Adipose tissue (tissue), 3 donors: ENCODE measurements around the gene MGAT5. TPM values are rescaled to one million over a fixed set of nuclear protein-coding genes. Genes with fewer than 3 reads are reported as not detected.

ENCODE experiments used
- H3K27ac ChIP-seq: one replicate; pipeline ENCODE4 v1.5.1; 2013; ENCODE audit warnings: low read depth, low read length
- WGBS, 3 donors: extraction: QIAGEN DNeasy Blood & Tissue Kit; methylation state at CpG; one replicate each; pipeline ENCODE4 v1.1.7; 2013; 5-methylcytosine and 5-hydroxymethylcytosine counted together
- polyA plus RNA-seq, 3 donors: library from polyadenylated mRNA; stranded (reverse); fragments of 200-250 nt; gene quantifications; one replicate each; pipeline ENCODE4 v1.2.3, GENCODE V29; 2013
- donor health status: healthy with polysubstance abuse.
- donor health status: Bipolar disorder and iron deficiency.
- donor health status: healthy.

Gene MGAT5
- polyA plus RNA-seq, 3 donors, result 4.8 to 7.2 (median 6.7) TPM

GRCh38 chr2:134337631-134338030 lies 83.8 kb downstream of the MGAT5 start:
- 21 to 35% (median 31%) methylated on average over 1 of the region's 1 CpG for WGBS, 3 donors
- no peak overlapping the region for H3K27ac ChIP-seq

GRCh38 chr2:134338208-134338607 lies 84.3 kb downstream of the MGAT5 start:
- no peak overlapping the region for H3K27ac ChIP-seq
- WGBS, 3 donors, result 78 to 96% (median 82%) methylated on average over 8 of the region's 8 CpGs

- WGBS, 3 donors, result 82 to 86% (median 86%) methylated on average over 3 of the region's 3 CpGs
- no peak overlapping the region for H3K27ac ChIP-seq
Observed at GRCh38 chr2:134341476-134341875, 87.6 kb downstream of the MGAT5 start.

- no peak overlapping the region for H3K27ac ChIP-seq
- 96 to 98% (median 97%) methylated on average over 9 of the region's 9 CpGs for WGBS, 3 donors
Observed at GRCh38 chr2:134344954-134345697, 91.3 kb downstream of the MGAT5 start.

- 88 to 96% (median 94%) methylated on average over 4 of the region's 4 CpGs for WGBS, 3 donors
Observed at GRCh38 chr2:134346141-134346540, 92.3 kb downstream of the MGAT5 start.

GRCh38 chr2:134347756-134348155 lies 93.9 kb downstream of the MGAT5 start:
- WGBS, 3 donors, result 42 to 54% (median 53%) methylated on average over 3 of the region's 3 CpGs

More at GRCh38 chr2:134346141-134346540, 92.3 kb downstream of the MGAT5 start:
- no peak overlapping the region for H3K27ac ChIP-seq

GRCh38 chr2:134348239-134348638 lies 94.4 kb downstream of the MGAT5 start:
- WGBS, 3 donors, result 67 to 78% (median 68%) methylated on average over 4 of the region's 4 CpGs

More at GRCh38 chr2:134347756-134348155, 93.9 kb downstream of the MGAT5 start:
- H3K27ac ChIP-seq, result no peak overlapping the region

GRCh38 chr2:134348760-134349159 lies 94.9 kb downstream of the MGAT5 start:
- H3K27ac ChIP-seq, result no peak overlapping the region
- WGBS, 3 donors, result 62 to 74% (median 64%) methylated on average over 5 of the region's 5 CpGs

More at GRCh38 chr2:134348239-134348638, 94.4 kb downstream of the MGAT5 start:
- no peak overlapping the region for H3K27ac ChIP-seq

GRCh38 chr2:134351016-134351415 lies 97.1 kb downstream of the MGAT5 start:
- no peak overlapping the region for H3K27ac ChIP-seq
- WGBS, 3 donors, result 49 to 64% (median 62%) methylated on average over 3 of the region's 3 CpGs

- H3K27ac ChIP-seq, result no peak overlapping the region
- WGBS, 3 donors, result 95 to 100% (median 98%) methylated on average over 2 of the region's 2 CpGs
Observed at GRCh38 chr2:134351899-134352298, 98.0 kb downstream of the MGAT5 start.

GRCh38 chr2:134352844-134353243 lies 99.0 kb downstream of the MGAT5 start:
- 93 to 97% (median 95%) methylated on average over 3 of the region's 3 CpGs for WGBS, 3 donors
- H3K27ac ChIP-seq, result no peak overlapping the region

GRCh38 chr2:134354611-134355010 lies 100.7 kb downstream of the MGAT5 start:
- WGBS, 3 donors, result 95 to 100% (median 96%) methylated on average over 3 of the region's 3 CpGs
- no peak overlapping the region for H3K27ac ChIP-seq

GRCh38 chr2:134357814-134358213 lies 103.9 kb downstream of the MGAT5 start:
- WGBS, 3 donors, result 82 to 94% (median 84%) methylated on average over 3 of the region's 3 CpGs
- no peak overlapping the region for H3K27ac ChIP-seq

GRCh38 chr2:134359367-134360081 lies 105.7 kb downstream of the MGAT5 start:
- WGBS, 3 donors, result 67 to 85% (median 75%) methylated on average over 10 of the region's 10 CpGs

GRCh38 chr2:134360745-134361487 lies 107.0 kb downstream of the MGAT5 start:
- 64 to 87% (median 68%) methylated on average over 10 of the region's 10 CpGs for WGBS, 3 donors
- H3K27ac ChIP-seq, result no peak overlapping the region

More at GRCh38 chr2:134359367-134360081, 105.7 kb downstream of the MGAT5 start:
- H3K27ac ChIP-seq, result no peak overlapping the region

- 94 to 97% (median 95%) methylated on average over 1 of the region's 1 CpG for WGBS, 3 donors
- H3K27ac ChIP-seq, result no peak overlapping the region
Observed at GRCh38 chr2:134361648-134362047, 107.8 kb downstream of the MGAT5 start.

GRCh38 chr2:134362152-134362668 lies 108.3 kb downstream of the MGAT5 start:
- WGBS, 3 donors, result 89 to 99% (median 97%) methylated on average over 1 of the region's 1 CpG

GRCh38 chr2:134362740-134363139 lies 108.9 kb downstream of the MGAT5 start:
- H3K27ac ChIP-seq, result no peak overlapping the region
- WGBS, 3 donors, result 77 to 88% (median 88%) methylated on average over 1 of the region's 1 CpG

More at GRCh38 chr2:134362152-134362668, 108.3 kb downstream of the MGAT5 start:
- no peak overlapping the region for H3K27ac ChIP-seq
